Measurements from ENCODE around the gene RESF1. TPM values are rescaled to one million over a fixed set of nuclear protein-coding genes. Genes with fewer than 3 reads are reported as not detected.
A peak's percentile ranks its signal among the peaks of the same experiment; 100 is the strongest.

Gene RESF1
- total and polyA plus RNA-seq, 10 of the 15 experiments (the other 5 are each of a cell fraction or from before 2014, with no cell fraction given), result 18.9 to 81.8 (median 39.7) TPM

- TF ChIP-seq IRF5 (IDR thresholded peaks at IDR 0.05; ENCODE audit: borderline replicate concordance) (no peak), RAD51 (IDR thresholded peaks at IDR 0.05) (no peak), NBN (IDR thresholded peaks at IDR 0.05) (peak; percentile 66), IRF4 (IDR thresholded peaks at IDR 0.05; ENCODE audit: low read depth, low read length) (no peak), RCOR1 (conservative IDR thresholded peaks at IDR 0.05; ENCODE audit: low read depth, low read length) (no peak), ZBTB40 (IDR thresholded peaks at IDR 0.05; ENCODE audit: borderline replicate concordance) (peak; percentile 45; the same call in 1 of the 2 replicates), E4F1 (IDR thresholded peaks at IDR 0.05; ENCODE audit: borderline replicate concordance, partially characterized antibody) (peak; percentile 72), POLR2AphosphoS5 (IDR thresholded peaks at IDR 0.05; ENCODE audit: low read length) (peak; percentile 80), TBL1XR1 (IDR thresholded peaks at IDR 0.05; ENCODE audit: low read depth, low read length) (peak; percentile 20; the same call in 1 of the 2 replicates), ASH2L (IDR thresholded peaks at IDR 0.05; ENCODE audit: borderline replicate concordance, low read depth) (0 out of 2 replicates have a peak, but pooled peaks have one; percentile 84), CHD1 (IDR thresholded peaks at IDR 0.05; ENCODE audit: low read depth, low read length) (no peak), EZH2 (IDR thresholded peaks at IDR 0.05; ENCODE audit: borderline replicate concordance, control insufficient read depth, low read depth, low read length) (no peak), CHD2 (IDR thresholded peaks at IDR 0.05; ENCODE audit: borderline replicate concordance, low read depth, low read length) (0 out of 2 replicates have a peak, but pooled peaks have one; percentile 44), JUNB (IDR thresholded peaks at IDR 0.05) (no peak), BCL11A (IDR thresholded peaks at IDR 0.05; ENCODE audit: low read depth, low read length) (no peak; the same call in 1 of the 2 replicates), EP300 (IDR thresholded peaks at IDR 0.05; ENCODE audit: borderline replicate concordance in 1 of 2, control insufficient read depth in 1 of 2, low read depth in 2 of 2, low read length in 2 of 2) (no peak), GATAD2B (conservative IDR thresholded peaks at IDR 0.05; ENCODE audit: low read depth) (peak; percentile 92), BACH1 (IDR thresholded peaks at IDR 0.05; ENCODE audit: borderline replicate concordance) (peak; percentile 68; the same call in 1 of the 2 replicates), RELB (IDR thresholded peaks at IDR 0.05; ENCODE audit: low read depth) (peak; percentile 98), CREB1 (IDR thresholded peaks at IDR 0.05; ENCODE audit: low read depth) (peak; percentile 61; the same call in 1 of the 2 replicates), TCF7 (IDR thresholded peaks at IDR 0.05; ENCODE audit: borderline replicate concordance) (peak; percentile 84)
Observed at GRCh38 chr12:31959161-31959700, at the start of gene RESF1 (continued).

Data from GM12878 (cell line).